ENCODE results near the gene USP43.

- TF ChIP-seq CTCF (IDR thresholded peaks at IDR 0.05; ENCODE audit: poor library complexity, severe bottlenecking), result no peak
- no peak for TF ChIP-seq EP300 (conservative IDR thresholded peaks at IDR 0.05; ENCODE audit: poor library complexity, severe bottlenecking)
- TF ChIP-seq RAD21 (conservative IDR thresholded peaks at IDR 0.05), result no peak
- TF ChIP-seq EZH2 (IDR thresholded peaks at IDR 0.05; ENCODE audit: borderline replicate concordance, insufficient read depth, low read length, poor library complexity, severe bottlenecking), result no peak
- no peak for TF ChIP-seq POLR2AphosphoS5 (IDR thresholded peaks at IDR 0.05)
- TF ChIP-seq TAF1 (IDR thresholded peaks at IDR 0.05; ENCODE audit: low read depth), result no peak
- TF ChIP-seq SMC3 (conservative IDR thresholded peaks at IDR 0.05; ENCODE audit: poor library complexity), result no peak
- no peak for TF ChIP-seq MXI1 (conservative IDR thresholded peaks at IDR 0.05; ENCODE audit: poor library complexity, severe bottlenecking)
- no peak for TF ChIP-seq REST (IDR thresholded peaks at IDR 0.05; ENCODE audit: borderline replicate concordance)
Measured at GRCh38 chr17:9648521-9649110, 3.3 kb downstream of the USP43 start.
